Left renal pelvis (tissue), 4 donors: ENCODE results near the gene PCF11. TPM values are rescaled to one million over a fixed set of nuclear protein-coding genes. Genes with fewer than 3 reads are reported as not detected.
"Not testable (repeated sequence)": the region's sequence is repeated elsewhere in the genome, so short reads cannot be mapped to it uniquely, and the experiment has no call there.

ENCODE experiments used
- DNase-seq, 4 donors: peaks; one replicate each; pipeline ENCODE4 v3.0.0-alpha.2; 2013; ENCODE audit warnings: low read depth in 4 of 4, low spot score in 3 of 4
- polyA plus RNA-seq, 4 donors: library from polyadenylated mRNA; unstranded; fragments of 120-200 nt; gene quantifications; one replicate each; pipeline ENCODE4 v1.2.1, GENCODE V29; 2013; ENCODE audit not compliant: insufficient read length in 4 of 4

Gene PCF11, protein sequence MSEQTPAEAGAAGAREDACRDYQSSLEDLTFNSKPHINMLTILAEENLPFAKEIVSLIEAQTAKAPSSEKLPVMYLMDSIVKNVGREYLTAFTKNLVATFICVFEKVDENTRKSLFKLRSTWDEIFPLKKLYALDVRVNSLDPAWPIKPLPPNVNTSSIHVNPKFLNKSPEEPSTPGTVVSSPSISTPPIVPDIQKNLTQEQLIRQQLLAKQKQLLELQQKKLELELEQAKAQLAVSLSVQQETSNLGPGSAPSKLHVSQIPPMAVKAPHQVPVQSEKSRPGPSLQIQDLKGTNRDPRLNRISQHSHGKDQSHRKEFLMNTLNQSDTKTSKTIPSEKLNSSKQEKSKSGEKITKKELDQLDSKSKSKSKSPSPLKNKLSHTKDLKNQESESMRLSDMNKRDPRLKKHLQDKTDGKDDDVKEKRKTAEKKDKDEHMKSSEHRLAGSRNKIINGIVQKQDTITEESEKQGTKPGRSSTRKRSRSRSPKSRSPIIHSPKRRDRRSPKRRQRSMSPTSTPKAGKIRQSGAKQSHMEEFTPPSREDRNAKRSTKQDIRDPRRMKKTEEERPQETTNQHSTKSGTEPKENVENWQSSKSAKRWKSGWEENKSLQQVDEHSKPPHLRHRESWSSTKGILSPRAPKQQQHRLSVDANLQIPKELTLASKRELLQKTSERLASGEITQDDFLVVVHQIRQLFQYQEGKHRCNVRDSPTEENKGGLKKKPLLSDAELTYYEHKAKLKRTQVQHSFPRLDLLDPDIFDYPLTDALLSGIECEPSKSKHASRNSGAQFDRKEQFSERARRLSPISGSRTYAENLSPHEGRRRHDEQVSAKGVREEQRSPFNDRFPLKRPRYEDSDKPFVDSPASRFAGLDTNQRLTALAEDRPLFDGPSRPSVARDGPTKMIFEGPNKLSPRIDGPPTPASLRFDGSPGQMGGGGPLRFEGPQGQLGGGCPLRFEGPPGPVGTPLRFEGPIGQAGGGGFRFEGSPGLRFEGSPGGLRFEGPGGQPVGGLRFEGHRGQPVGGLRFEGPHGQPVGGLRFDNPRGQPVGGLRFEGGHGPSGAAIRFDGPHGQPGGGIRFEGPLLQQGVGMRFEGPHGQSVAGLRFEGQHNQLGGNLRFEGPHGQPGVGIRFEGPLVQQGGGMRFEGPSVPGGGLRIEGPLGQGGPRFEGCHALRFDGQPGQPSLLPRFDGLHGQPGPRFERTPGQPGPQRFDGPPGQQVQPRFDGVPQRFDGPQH (N-terminal part only)
- polyA plus RNA-seq, result 10 to 100 TPM; 61.5 to 84.1 (median 73.3) TPM

DNA sequence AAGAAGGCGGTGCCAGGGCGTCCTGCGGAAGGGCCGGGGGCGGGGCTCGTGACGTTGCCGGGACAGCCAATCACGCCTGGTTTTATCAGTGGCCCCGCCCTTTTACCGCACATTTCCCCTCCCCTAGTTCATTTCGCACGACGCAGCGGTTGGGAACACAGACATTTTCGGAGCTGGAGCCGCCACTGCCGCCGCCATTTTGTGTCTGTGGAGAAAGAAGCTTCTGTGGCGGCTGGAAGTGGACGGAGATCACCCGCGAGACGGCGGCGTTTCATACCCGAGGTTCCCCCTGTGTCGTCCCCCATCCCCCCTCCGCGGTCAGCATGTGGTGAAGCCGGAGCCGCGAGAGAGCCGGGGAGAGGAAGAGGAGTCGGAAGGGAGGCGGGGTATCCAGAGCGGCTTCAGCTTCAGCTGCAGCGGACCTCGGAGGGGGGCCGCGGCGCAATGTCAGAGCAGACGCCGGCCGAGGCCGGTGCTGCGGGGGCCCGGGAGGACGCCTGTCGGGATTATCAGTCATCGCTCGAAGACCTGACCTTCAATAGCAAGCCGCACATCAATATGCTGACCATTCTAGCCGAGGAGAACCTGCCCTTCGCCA, at the start of gene PCF11:
TSS of gene PCF11 (plus strand) at position 136 of the 598 bp plus-strand sequence. CDS start at position 445, 309 bp downstream.
- DNase-seq, result no peak

DNA sequence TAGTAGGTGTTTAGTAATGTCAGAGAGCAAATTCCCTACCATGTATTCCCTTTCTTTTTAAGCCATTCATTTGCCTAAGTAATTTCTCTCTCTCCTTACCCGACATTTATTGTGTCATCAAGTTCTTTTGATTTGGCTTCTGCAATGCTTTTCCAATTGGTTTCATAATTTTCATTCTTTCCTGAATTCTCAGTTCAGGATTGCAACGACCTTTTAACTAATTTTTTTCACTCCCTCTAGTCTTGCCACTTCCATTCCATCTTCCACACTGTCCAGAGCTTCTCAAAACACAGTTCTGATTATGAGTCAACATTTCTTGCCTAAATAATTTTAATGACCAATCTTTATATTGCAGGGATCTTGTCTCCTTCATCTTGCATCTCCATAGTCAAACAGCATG, 44.0 kb upstream of the PCF11 start:
- DNase-seq, result no peak

GRCh38 chr11:83115026-83115425, 41.9 kb upstream of the PCF11 start:
- no peak for DNase-seq

DNA sequence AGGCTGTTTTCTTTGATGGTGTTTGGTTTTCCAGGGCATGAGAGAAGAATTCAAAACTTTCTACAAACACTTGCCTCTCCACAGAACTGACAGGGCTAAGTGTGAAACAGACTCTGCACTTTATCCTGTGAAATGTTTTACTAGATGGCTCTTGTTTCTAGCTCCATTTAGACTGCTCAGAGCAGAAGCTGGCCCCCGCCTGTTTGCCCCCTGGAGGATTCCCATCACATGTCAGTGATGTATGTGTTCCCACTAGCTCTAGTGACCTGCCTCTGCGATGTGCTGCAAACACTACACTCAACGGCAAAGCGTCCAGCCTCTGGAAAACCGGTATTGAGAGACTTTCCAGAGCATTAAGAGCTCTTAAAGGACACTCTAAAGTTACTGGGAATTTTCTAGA, 41.4 kb upstream of the PCF11 start:
- no peak for DNase-seq

DNA sequence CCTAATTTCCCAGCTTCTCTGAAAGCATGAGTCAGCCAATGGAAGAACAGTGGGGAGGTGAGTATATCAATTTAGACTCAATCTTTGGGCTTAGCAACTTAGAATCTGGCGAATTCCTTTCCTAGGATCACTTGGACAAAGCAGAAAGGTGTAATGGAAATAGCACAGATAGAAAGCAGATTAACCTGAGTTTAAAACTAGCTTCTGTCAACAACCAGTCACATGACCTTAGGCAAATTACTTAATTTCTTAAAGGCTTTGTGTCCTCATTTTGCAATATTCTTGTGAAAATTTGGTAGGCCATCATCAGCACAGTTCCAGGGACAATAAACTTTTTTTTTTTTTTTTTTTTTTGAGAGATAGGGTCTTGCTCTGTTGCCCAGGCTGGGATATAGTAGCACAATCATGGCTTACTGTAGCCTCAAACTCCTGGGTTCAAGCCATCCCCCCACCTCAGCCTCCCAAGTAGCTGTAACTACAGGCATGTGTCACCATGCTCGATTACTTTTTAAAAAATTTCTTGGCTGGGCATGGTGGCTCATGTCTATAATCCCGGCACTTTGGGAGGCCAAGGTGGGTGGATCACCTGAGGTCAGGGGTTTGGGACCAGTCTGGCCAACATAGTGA, 40.8 kb upstream of the PCF11 start:
- DNase-seq, result no peak

GRCh38 chr11:83118814-83119213, 38.1 kb upstream of the PCF11 start:
- DNase-seq, result no peak

GRCh38 chr11:83119216-83119615, 37.7 kb upstream of the PCF11 start:
- no peak for DNase-seq

DNA sequence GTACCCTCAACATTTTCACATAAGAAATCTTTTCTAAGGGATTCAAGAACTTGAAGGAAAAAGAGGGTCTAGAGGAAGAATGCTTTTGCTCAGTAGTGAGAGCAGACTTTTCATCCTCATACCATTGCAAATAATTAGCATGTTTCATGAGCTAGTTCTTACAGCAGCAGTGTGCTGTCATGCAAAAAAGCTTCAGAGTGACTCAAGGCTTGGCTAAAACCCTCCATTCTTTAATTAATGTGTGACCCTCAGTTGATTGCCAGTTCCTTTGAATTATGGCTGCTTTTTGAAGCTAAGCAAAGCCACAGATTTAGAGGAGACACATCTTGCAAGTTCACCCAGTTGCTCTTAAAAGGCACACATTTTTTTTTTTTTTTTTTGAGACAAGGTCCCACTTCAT, 36.6 kb upstream of the PCF11 start:
- DNase-seq, result no peak

GRCh38 chr11:83122050-83122449, 34.9 kb upstream of the PCF11 start:
- no peak for DNase-seq

GRCh38 chr11:83122766-83123165, 34.2 kb upstream of the PCF11 start:
- no peak for DNase-seq

- no peak for DNase-seq
Measured at GRCh38 chr11:83124636-83125424, 32.1 kb upstream of the PCF11 start.

GRCh38 chr11:83125577-83125976, 31.4 kb upstream of the PCF11 start:
- DNase-seq, result no peak

DNA sequence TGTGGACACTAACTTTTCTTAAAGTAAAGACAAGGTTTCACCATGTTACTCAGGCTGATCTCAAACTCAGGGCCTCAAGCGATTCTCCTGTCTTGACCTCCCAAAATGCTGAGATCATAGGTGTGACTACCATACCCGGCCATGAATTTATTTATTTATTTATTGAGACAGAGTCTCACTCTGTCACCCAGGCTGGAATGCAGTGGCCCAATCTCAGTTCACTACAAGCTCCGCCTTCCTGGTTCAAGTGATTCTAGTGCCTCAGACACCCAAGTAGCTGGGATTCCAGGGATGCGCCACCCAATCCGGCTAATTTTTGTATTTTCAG, 29.7 kb upstream of the PCF11 start:
- DNase-seq, result no peak

DNA sequence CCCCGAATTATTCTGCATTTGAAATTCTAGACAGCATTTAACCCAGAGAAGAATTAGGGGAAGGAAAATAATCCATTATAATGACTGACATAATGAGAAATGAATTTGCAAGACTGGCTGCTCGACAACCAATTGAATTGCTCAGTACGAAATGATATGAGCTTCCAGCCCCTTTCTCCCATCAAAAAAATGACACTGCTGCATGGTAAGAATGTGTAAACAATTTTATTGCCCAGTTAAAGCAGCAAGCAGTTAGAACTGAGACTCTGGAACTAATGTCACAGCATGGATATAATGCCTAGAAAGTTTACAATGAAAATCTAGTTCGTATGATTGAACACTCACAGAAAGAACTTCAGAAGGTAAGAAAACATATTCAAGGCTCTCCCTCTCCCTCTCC, 24.7 kb upstream of the PCF11 start:
- DNase-seq, result no peak

GRCh38 chr11:83133266-83133665, 23.7 kb upstream of the PCF11 start:
- not testable (repeated sequence) for DNase-seq

DNA sequence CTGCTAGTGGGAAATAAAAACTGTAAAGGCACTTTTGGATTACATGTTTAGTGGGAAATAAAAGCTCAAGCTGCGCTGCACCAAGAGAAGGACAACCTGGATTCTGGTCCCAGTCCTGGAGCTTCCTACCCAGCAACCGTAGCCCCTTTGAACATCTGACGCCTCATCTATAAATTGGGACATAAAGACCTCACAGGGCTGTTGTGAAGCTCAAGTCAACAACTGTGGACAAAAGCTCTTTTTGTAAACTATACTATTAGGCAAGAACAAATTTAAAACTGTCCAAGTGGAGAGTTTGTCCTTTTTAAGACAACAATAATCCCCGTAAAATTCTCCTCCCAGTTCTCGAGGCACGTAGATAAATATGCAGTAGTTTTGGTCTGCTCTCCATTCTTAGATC, 17.6 kb upstream of the PCF11 start:
- no peak for DNase-seq

- DNase-seq, result no peak
Measured at GRCh38 chr11:83140691-83141455, 16.1 kb upstream of the PCF11 start.

- DNase-seq, result no peak
Measured at GRCh38 chr11:83147895-83148294, 9.0 kb upstream of the PCF11 start.

- no peak for DNase-seq
Measured at GRCh38 chr11:83150450-83150849, 6.5 kb upstream of the PCF11 start.
